Left renal cortex interstitium (tissue), 4 donors: Measurements from ENCODE around the gene DIAPH1. TPM values are rescaled to one million over a fixed set of nuclear protein-coding genes. Genes with fewer than 3 reads are reported as not detected.

ENCODE experiments used
- DNase-seq, 4 donors: peaks; one replicate each; pipeline ENCODE4 v3.0.0-alpha.2; 2013; ENCODE audit warnings: low read depth in 4 of 4, low spot score in 2 of 4, missing footprints in 1 of 4
- polyA plus RNA-seq, 4 donors: library from polyadenylated mRNA; unstranded; fragments of 120-200 nt; gene quantifications; one replicate each; pipeline ENCODE4 v1.2.1, GENCODE V29; 2013; ENCODE audit not compliant: insufficient read length in 4 of 4

Gene DIAPH1
- polyA plus RNA-seq, 4 donors, result 63.1 to 75.5 (median 68.4) TPM

GRCh38 chr5:141510850-141511601 lies 107.8 kb downstream of the DIAPH1 start:
- no peak for DNase-seq

GRCh38 chr5:141510160-141510559 lies 108.6 kb downstream of the DIAPH1 start:
- no peak for DNase-seq

- DNase-seq, result peak in 1 of 4 donors; percentile 68
Measured at GRCh38 chr5:141508798-141509611, 109.8 kb downstream of the DIAPH1 start.

- no peak for DNase-seq
Measured at GRCh38 chr5:141508440-141508797, 110.4 kb downstream of the DIAPH1 start.

GRCh38 chr5:141507387-141508091 lies 111.3 kb downstream of the DIAPH1 start:
- DNase-seq, result no peak

- DNase-seq, result no peak
Measured at GRCh38 chr5:141506381-141507155, 112.2 kb downstream of the DIAPH1 start.

GRCh38 chr5:141504216-141504615 lies 114.6 kb downstream of the DIAPH1 start:
- DNase-seq, result no peak

GRCh38 chr5:141503681-141504080 lies 115.1 kb downstream of the DIAPH1 start:
- no peak for DNase-seq

GRCh38 chr5:141501761-141502160 lies 117.0 kb downstream of the DIAPH1 start:
- no peak for DNase-seq

- DNase-seq, result no peak
Measured at GRCh38 chr5:141496038-141496437, 122.8 kb downstream of the DIAPH1 start.

- no peak for DNase-seq
Measured at GRCh38 chr5:141495453-141495811, 123.4 kb downstream of the DIAPH1 start.

GRCh38 chr5:141494761-141495452 lies 123.9 kb downstream of the DIAPH1 start:
- no peak for DNase-seq

GRCh38 chr5:141493500-141494422 lies 125.0 kb downstream of the DIAPH1 start:
- no peak for DNase-seq

- no peak for DNase-seq
Measured at GRCh38 chr5:141492168-141492885, 126.5 kb downstream of the DIAPH1 start.

GRCh38 chr5:141491323-141492167 lies 127.3 kb downstream of the DIAPH1 start:
- DNase-seq, result no peak

GRCh38 chr5:141490771-141491170 lies 128.0 kb downstream of the DIAPH1 start:
- DNase-seq, result no peak

GRCh38 chr5:141490271-141490670 lies 128.5 kb downstream of the DIAPH1 start:
- no peak for DNase-seq
